ENCODE data around the gene SYTL3.

DNA sequence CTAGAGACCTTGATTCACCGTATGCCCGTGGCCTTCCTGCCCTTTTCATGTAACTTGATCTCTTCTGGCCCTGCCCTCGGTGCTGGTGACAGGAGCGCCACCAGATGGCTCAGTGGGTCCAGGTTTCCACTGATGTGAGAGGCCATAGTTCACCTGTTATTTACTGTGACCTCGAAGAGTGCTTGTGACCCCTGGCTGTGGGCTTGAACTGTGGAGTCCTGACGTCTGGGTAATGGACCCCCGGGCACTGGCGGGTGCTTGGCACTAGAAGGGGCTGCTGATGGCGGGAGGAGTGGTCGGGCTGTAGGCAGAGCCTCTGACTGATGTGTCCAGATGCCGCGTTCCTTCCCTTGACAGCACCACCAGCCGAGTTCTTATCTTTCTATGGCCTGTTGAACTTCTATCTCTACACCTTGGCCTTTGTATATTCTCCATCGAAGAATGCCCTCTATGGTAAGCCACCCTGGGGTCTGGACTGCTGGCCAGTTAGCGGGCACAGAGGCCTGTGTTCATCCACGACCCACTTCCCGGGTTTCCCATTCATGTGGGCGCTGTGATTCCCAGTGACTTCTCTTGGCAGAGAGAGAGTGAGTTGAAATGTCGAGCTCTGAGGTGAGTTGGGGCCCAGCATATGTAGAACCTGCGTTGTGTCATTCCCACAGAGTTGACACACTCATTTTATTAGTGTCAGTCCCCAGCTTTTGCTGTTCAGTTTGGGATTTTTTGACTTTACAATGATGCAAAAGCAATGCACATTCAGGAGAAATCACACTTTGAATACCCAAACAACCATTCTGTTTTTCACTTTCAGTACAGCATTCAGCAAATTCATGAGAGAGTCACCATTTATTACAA is 20.3 kb upstream of the SYTL3 start:
- TF ChIP-seq EZH2 (IDR thresholded peaks at IDR 0.05; ENCODE audit: borderline replicate concordance, low read length), result no peak
- TF ChIP-seq, protein P1, sequence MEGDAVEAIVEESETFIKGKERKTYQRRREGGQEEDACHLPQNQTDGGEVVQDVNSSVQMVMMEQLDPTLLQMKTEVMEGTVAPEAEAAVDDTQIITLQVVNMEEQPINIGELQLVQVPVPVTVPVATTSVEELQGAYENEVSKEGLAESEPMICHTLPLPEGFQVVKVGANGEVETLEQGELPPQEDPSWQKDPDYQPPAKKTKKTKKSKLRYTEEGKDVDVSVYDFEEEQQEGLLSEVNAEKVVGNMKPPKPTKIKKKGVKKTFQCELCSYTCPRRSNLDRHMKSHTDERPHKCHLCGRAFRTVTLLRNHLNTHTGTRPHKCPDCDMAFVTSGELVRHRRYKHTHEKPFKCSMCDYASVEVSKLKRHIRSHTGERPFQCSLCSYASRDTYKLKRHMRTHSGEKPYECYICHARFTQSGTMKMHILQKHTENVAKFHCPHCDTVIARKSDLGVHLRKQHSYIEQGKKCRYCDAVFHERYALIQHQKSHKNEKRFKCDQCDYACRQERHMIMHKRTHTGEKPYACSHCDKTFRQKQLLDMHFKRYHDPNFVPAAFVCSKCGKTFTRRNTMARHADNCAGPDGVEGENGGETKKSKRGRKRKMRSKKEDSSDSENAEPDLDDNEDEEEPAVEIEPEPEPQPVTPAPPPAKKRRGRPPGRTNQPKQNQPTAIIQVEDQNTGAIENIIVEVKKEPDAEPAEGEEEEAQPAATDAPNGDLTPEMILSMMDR (IDR thresholded peaks at IDR 0.05; ENCODE audit: low read length), result peak; percentile 56
